ENCODE measurements around the gene PCDH9. TPM values are rescaled to one million over a fixed set of nuclear protein-coding genes. Genes with fewer than 3 reads are reported as not detected.
"Not testable (repeated sequence)": the region's sequence is repeated elsewhere in the genome, so short reads cannot be mapped to it uniquely, and the experiment has no call there.

The PCDH9 gene
- total and polyA plus RNA-seq, 3 donors from 2014 or later, result 2.3 to 4.6 (median 3.5) TPM

DNA sequence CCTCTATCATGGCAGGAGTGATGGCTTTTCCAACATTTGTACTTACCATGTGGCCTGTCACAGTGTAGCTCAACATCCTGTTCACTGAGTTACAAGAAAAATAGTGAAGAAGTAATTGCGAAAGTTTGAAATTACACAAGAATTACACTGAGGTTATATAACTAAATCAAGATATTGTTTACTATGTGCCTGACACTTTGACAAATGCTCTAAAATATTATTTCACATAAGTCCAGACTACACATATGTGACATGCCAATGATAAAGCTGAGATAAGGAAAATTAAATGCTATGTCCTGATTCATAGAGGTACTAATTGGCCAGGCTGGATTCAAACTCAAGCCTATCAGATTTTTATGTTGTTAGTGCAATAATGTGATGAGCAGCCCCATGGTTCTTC is 451.7 kb downstream of the PCDH9 start:
- 89 to 96% methylated on average over 1 of the region's 1 CpG for WGBS, 2 donors
- TF ChIP-seq CTCF (IDR thresholded peaks at IDR 0.05), result no peak
- no peak for TF ChIP-seq POLR2A (IDR thresholded peaks at IDR 0.05)
- H3K36me3 ChIP-seq (ENCODE audit: low read depth, missing control alignments), result no peaks in the 10 kb centered on the region
- no peaks in the 10 kb centered on the region for H3K4me1 ChIP-seq
- intact Hi-C loops (cut with DNase I; ENCODE audit: low total_unique reads), result no loop called here
- no peak overlapping the region for H3K4me3 ChIP-seq
- H3K27ac ChIP-seq, result no peak overlapping the region
- no peaks in the 10 kb centered on the region for H3K9me3 ChIP-seq
- no peak for DNase-seq
- no peaks in the 10 kb centered on the region for H3K27me3 ChIP-seq

GRCh38 chr13:66775196-66775595 is 454.9 kb downstream of the PCDH9 start:
- Histone ChIP-seq H3K36me3 (ENCODE audit: low read depth, missing control alignments) (no peaks in the 10 kb centered on the region), H3K27me3 (no peaks in the 10 kb centered on the region), H3K4me3 (no peak overlapping the region), H3K9me3 (no peaks in the 10 kb centered on the region), H3K27ac (no peak overlapping the region), H3K4me1 (no peaks in the 10 kb centered on the region)
- no peak for DNase-seq
- no peak for TF ChIP-seq CTCF (IDR thresholded peaks at IDR 0.05)
- no peak for TF ChIP-seq POLR2A (IDR thresholded peaks at IDR 0.05)
- 76 to 77% methylated on average over 3 of the region's 3 CpGs for WGBS, 2 donors
- intact Hi-C loops (cut with DNase I; ENCODE audit: low total_unique reads), result no loop called here

GRCh38 chr13:66774046-66774445 is 456.1 kb downstream of the PCDH9 start:
- no peaks in the 10 kb centered on the region for H3K36me3 ChIP-seq (ENCODE audit: low read depth, missing control alignments)
- H3K27me3 ChIP-seq, result no peaks in the 10 kb centered on the region
- no peaks in the 10 kb centered on the region for H3K4me1 ChIP-seq
- TF ChIP-seq CTCF (IDR thresholded peaks at IDR 0.05), result no peak
- TF ChIP-seq POLR2A (IDR thresholded peaks at IDR 0.05), result no peak
- no peak for DNase-seq
- H3K27ac ChIP-seq, result no peak overlapping the region
- intact Hi-C loops (cut with DNase I; ENCODE audit: low total_unique reads), result no loop called here
- H3K4me3 ChIP-seq, result no peak overlapping the region
- H3K9me3 ChIP-seq, result no peaks in the 10 kb centered on the region
- 84 to 88% methylated on average over 2 of the region's 2 CpGs for WGBS, 2 donors

- intact Hi-C loops (cut with DNase I; ENCODE audit: low total_unique reads), result no loop called here
- H3K9me3 ChIP-seq, result no peaks in the 10 kb centered on the region
- H3K4me1 ChIP-seq, result no peaks in the 10 kb centered on the region
- H3K4me3 ChIP-seq, result no peak overlapping the region
- TF ChIP-seq POLR2A (IDR thresholded peaks at IDR 0.05) (no peak), CTCF (IDR thresholded peaks at IDR 0.05) (no peak)
- no peak overlapping the region for H3K27ac ChIP-seq
- no peaks in the 10 kb centered on the region for H3K36me3 ChIP-seq (ENCODE audit: low read depth, missing control alignments)
- no peaks in the 10 kb centered on the region for H3K27me3 ChIP-seq
- no peak for DNase-seq
Measured at GRCh38 chr13:66765559-66765958, 464.6 kb downstream of the PCDH9 start.

- H3K4me1 ChIP-seq; H3K27ac ChIP-seq; H3K4me3 ChIP-seq; H3K36me3 ChIP-seq (ENCODE audit: low read depth, missing control alignments); H3K9me3 ChIP-seq; DNase-seq; intact Hi-C loops (cut with DNase I; ENCODE audit: low total_unique reads); H3K27me3 ChIP-seq: not testable (repeated sequence)
- WGBS, 2 donors, result 84 to 87% methylated on average over 4 of the region's 4 CpGs
Measured at GRCh38 chr13:66760678-66761077, 469.5 kb downstream of the PCDH9 start.
